Tongue (tissue), 2 donors: ENCODE data around the gene ACSL1. TPM values are rescaled to one million over a fixed set of nuclear protein-coding genes. Genes with fewer than 3 reads are reported as not detected.
A peak's percentile ranks its signal among the peaks of the same experiment; 100 is the strongest.
"Not testable (repeated sequence)": the region's sequence is repeated elsewhere in the genome, so short reads cannot be mapped to it uniquely, and the experiment has no call there.

Experiments
- DNase-seq: peaks from one replicate; pipeline ENCODE4 v3.0.0-alpha.2; 2015
- total RNA-seq: library from RNA; depleted of rRNA; stranded (reverse); fragments of >200 nt; gene quantifications from one replicate; pipeline ENCODE4 v1.2.3, GENCODE V29; 2014

Gene ACSL1
- total RNA-seq, 1 donor from 2014 or later = 78.9 TPM

DNA sequence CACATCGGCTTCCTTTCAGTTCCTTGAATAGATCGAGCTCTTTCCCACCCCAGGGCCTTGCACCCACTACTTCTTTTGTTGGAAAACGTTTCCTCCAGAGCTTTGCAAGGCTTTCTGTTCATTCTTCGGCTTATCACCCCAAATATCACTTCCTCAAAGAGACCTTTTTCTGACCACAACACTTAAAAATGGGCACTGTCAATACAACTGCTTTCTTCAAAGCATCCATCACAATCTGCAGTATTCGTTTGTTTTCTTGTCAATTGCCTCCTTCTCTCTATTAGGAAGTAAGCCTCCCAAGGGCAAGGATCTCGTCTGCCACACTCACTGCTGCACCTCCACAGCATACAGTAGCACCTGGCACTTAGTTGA lies 74.2 kb downstream of the ACSL1 start:
- DNase-seq = no peak

DNA sequence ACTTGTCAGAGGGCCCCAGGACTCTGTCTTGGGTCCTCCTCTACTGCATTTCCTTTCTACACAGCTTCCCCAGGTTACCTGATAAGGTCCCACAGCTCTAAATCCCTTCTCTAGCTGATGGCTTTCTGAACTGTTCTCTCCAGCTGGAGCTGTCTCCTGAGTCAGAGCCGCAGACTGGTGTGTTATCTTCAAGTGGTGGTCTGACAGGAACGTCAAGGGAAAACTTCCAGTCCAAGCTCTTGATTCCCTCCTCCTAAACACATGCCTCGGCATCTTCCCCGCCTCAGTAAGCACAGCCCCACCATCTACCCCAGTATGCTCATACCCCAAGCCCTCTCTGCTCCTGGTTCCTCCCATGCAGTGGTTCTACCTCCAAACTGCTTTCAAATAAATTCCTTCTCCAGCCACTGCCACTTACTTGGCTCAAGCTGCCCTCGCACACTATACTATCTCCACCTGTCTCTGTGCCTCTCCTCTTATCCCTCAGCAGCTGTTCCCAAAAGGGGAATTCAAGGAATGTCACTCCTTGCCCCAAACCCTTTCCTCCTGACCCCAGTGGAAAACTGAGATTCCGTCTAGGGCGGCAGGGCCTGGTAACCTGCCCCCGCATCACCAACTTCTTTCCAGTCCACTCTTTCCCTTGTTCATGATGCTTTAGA lies 74.7 kb downstream of the ACSL1 start:
- DNase-seq = peak; percentile 64

DNA sequence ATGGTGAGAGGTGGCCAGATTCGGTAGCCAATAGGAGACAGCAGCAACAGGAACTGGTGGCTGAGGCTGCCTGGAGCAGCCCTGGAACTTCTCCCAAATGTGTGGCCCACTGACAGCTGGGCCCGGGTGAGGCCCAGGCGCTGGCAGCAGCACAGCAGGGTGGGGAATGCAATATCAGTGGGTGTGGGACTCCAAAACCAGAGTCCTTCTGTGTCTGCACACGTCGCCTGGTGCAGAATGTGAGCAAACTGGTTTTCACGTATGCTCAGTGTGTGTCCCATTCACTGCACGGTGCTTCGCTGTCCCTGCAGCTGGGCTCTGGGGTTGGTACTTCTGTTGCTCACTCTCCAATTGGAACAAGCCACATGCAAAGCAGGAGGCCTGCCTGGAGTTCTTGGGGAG lies 77.5 kb downstream of the ACSL1 start:
- DNase-seq = peak; percentile 93

DNA sequence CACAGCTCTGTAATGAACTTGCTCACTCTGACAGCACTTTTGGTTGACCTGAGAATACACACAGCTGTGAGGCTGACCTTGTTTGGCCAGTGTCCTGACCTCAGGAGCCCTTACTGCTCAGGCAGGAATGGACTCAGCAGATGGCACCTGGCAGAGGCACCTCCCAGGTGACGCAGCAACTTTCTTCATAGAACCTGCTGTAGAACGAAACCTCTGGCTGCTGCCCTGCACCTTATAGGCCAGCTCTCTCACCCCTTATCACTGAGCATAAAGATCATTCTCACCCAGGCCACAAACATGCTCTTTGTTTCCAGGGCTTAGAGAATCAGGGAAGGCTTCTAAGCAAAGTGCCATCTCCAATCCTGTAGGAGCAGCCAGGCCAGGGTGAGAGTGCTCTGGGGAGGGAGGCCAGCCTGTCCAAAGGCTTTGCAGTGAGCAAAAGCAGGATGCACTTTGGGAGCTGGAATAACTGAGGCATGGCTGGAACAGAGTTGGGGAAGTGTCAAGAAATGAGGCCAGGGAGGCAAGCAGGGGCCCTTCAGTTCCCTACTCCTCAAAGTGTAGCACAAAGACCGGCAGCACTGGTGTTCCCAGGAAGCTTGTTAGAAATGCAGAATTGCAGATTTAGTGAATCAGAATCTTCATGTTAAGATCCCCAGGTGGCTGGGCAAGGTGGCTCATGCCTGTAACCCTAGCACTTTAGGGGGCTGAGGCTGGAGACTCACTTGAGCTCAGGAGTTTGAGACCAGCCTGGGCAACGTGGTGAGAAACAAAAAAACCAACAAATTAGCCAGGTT lies 78.5 kb downstream of the ACSL1 start:
- no peak for DNase-seq

DNA sequence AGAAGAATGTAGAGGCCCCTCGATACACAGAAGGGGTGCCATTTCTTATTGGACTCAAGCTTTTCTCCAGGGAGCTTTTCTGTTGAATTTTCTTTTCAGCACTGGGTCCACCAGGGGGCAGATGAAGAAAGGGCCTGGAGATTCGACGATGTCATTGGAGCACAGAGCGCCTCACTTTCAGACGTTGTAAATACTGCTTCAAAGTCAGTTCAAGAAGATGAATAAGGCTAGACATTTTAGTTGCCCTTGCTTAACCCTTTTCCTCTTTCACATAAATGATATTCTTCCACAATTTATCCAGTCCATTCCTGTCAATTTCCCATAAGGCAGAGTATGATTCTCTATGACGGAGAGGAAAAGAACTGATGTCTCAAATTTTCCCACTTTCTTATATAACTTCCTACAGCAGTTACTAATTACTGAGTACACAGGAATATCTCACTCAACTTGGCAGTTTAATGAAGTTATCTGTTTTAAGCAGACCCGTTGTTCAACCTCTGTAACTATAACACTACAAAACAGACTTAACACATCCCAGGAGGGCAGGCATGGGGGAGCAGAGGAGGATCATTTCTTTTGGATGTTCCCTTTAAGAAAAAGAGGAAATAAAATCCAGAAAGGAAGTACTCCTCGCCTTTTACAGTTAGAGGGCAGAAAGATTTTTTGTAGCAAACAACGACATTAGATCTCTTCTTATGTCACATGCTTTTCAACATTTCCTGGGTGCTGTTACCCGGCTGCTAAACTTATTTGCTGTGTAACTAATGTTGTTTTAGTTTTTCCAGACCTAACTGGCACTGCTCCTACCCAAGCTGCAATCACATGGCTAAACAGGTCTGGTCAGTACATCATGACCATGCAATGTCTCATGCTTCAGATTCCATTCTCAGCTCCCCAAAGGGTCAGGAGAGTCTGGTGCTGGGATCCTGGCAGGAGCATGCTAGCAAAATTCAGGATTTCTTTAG lies 79.7 kb downstream of the ACSL1 start:
- DNase-seq = peak; percentile 91

DNA sequence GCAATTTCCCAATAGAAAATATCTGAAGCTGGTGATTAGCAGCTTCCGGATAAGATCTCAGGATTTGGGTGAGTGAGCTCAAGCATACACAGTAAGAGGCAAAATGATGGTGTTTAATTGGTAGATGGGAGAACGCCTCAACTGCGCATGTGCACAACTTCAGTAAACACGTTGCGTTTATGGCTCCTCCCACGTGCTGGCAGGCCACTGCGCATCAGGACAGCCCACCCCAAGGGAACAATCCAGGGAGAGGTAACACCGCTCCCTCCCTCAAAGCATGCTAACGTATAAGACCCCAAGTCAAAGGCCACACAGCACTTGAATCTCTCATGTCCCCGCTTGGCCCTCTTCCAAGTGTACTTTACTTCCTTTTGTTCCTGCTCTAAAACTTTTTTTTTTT lies 81.5 kb downstream of the ACSL1 start:
- no peak for DNase-seq

DNA sequence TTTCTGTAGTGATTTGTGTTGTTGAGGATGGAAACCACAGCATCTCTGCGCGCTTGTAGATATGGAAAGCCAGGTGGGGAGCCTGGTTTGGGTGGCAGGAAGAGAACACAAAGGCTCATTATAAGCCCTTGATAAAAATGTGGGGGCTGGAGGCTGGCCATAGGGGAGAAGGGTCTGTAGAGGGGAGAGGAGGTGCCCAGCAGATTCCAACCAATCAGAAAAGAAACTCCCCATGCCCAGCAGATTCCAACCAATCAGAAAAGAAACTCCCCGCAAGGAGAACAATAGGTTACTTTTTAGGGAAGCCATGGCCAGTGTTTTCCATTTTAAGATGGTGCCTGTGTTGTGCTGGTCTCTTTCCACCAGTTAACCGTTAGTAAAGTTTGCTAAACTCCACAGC lies 82.1 kb downstream of the ACSL1 start:
- DNase-seq = no peak

DNA sequence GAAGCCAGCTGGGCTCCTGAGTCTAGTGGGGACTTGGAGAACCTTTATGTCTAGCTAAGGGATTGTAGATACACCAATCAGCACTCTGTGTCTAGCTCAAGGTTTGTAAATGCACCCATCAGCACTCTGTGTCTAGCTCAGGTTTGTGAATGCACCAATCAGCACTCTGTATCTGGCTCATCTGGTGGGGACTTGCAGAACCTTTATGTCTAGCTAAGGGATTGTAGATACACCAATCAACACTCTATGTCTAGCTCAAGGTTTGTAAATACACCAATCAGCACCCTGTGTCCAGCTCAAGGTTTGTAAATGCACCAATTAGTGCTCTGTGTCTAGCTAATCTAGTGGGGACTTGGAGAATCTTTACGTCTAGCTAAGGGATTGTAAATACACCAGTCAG lies 84.1 kb downstream of the ACSL1 start:
- DNase-seq = not testable (repeated sequence)

DNA sequence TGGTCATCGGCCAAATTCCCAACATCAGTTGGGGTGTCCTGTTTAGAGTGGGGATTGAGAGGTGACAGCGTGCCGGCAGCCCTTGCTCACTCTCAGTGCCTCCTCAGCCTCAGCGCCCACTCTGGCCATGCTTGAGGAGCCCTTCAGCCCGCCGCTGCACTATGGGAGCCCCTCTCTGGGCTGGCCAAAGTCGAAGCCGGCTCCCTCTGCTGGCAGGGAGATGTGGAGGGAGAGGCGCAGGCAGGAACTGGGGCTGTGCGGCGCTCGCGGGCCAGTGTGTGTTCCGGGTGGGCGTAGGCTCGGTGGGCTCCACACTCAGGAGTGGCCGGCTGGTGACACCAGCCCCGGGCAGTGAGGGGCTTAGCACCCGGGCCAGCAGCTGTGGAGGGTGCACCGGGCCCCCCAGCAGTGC lies 84.8 kb downstream of the ACSL1 start:
- DNase-seq = no peak

DNA sequence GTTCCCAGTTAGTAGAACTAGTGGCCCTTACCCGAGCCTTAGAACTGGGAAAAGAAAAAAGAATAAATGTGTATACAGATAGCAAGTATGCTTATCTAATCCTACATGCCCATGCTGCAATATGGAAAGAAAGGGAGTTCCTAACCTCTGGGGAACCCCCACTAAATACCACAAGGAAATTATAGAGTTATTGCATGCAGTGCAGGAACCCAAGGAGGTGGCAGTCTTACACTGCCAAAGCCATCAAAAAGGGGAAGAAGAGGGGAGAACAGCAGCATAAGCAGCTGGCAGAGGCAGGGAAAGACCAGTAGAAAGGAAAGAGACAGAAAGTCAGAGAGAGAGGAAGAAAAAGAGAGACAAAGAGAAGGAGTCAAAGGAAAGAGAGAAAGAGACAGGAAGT lies 86.2 kb downstream of the ACSL1 start:
- not testable (repeated sequence) for DNase-seq

DNA sequence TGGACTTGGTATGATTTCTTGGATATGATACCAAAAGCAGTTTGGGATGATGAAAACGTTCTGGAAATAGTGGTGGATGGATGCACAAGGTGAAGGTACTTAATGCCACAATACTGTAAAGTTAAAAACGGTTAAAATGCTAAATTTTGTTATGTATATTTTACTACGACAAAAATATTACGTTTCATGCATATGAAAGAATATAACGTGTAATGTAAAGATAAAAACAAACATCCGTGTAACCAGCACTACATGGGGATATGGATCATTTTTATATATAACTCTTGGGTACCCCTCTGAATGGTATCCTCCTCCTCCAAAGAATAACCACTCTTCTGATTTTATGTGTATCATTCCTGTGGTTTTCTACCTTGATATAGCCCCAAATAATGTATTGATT lies 91.0 kb downstream of the ACSL1 start:
- no peak for DNase-seq

DNA sequence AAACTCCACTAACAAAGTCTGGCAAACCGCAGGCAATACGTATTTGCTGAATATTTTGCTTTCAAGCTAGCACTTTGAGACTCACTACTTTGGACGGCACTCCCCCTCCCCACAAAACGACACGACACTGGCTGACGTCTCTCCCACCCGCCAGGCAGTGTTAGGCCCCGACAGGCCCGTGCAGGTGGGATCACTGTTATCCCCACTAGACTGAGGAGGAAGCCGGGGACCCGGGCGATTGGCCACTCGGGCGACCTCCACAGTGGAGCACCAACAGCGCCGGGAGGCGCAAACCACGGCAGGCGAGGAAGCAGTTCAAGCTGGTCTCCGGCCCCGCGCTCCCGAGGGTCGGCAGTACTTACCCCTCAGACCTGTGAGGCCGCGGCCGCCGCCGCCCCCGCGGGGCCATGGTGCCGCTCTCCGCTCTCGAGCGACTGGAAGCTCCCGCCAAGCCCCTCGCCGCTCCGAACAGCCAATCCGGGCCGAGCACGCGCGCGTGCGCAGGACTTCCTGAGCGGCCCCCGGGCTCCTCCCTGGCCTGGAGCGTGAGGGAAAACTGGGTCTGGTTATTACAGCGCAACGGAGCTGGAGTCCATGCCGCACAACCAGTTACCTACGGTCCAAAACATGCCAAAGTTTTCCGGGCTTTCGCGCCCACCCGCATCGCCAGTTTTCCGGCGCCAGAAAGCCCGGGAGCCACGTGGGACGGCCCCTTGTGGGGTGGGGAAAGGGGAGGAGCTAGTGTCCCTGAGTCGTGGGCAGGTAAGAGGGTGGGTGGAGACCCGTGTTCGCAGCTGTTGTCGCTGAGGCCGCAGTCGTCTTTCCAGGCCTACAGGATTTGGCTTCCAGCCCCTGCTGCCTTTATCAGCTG lies 91.9 kb downstream of the ACSL1 start, which contains the start of gene CENPU:
Gene CENPU (minus strand): TSS at position 443 of the 871 bp plus-strand sequence. CDS start 34 bp downstream, at position 409.
- DNase-seq = peak; percentile 100

DNA sequence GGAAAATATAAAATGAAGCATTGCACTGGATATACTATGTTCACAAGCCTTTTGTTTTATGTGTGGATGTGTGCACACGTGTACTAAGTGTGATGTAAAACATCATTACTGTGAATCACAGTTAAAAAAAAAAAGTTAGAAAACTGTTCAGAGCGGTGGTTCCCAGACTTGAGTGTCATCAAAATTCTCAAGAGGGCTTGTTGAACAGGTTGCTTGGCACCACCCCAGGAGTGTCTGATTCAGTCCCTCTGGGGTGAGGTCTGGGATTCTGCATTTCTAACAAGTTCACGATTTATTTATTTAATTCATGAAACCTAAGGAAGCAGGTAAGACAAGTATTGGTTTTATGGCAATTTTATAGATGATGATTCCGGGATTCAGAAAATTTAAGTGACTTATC lies 93.6 kb downstream of the ACSL1 start:
- no peak for DNase-seq

DNA sequence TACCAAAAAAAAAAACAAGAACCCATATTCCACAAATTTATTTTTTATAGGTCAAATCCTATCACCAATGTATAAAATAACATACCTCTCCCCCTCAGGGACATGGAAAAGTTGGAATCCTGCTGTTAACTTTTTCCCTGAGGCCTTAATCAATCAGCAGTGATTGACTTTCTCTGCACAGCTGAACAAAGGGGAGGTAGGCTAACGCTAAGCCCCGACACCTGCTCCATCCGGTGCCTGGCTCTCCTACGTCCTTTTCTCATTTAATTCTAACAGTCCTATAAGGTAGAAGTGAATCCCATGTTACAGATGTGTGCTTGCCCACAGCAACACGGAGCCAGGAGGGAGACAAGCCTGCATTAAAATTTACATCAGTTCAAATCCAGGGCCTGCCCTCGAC lies 94.7 kb downstream of the ACSL1 start:
- DNase-seq = no peak

DNA sequence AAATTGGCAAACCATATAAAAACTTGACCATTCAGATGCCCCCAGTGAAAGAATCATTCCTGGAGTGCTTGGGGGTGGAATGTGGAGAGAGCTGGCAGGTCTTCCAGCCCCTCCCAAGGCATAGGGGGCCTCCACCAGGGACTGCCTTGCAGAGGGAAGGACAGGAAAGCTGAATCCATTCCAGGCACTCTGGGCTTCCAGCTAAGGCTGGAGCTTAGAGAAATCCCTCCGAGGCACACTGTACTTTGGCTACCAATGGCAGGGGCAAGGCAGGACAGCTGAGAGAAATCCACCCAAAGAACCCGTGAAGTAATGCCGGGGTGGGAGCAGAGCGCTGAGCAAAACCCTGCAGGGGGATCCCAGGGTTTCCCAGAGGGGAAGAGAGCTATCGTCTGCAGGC lies 95.8 kb downstream of the ACSL1 start:
- DNase-seq = peak; percentile 46

DNA sequence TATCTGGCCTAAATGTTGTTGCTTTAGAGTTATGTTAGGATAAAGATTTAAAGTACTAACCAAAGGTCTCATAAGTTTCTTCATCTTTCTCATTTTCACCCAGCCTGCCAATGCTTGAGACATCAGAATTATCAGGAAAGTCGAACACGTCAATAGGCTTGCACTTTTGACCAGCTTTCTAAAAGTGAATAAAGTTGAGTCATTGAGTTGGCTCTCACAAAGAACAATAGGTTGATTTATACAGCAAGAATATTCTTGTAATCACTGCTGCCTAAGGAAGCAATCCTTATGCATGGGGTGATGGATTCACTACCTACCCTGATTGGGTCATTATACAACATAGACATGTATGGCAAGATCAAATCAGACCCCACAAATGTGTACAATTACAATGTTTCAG lies 96.9 kb downstream of the ACSL1 start:
- DNase-seq = no peak

DNA sequence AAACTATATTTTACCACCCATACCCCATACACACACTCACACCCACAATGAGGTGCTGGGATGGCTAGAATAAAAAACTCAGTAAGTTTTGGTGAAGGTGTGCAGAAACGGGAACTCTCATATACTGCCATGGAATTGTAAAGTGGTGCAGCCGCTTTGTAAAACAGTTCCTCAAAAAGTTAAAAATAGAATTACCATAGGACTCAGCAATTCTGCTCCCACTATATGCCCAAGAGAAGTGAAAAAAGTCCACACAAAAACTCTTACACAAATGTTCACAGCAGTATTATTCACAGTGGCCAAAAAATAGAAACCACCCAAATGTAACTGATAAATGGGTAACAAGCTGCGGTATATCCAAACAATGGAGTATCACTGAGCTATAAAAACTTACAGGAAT lies 98.3 kb downstream of the ACSL1 start:
- no peak for DNase-seq

DNA sequence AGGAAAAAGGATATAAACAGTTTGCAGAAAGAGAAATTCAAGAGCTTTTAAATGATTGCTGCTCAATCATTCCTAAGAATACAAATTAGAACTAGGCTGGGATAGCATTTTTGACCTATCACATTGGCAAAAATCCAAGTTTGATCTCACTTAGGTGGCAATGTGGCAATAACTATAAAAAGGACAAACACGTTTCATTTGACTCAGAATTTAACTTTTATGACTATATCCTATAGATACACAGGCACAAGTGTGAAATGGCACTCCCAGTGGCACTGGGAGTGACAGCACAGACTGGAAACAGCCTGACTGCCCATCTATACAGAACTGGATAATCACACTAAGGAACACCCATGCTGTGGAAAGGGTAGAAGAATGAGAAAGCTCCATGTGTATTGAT lies 103.0 kb downstream of the ACSL1 start:
- DNase-seq = no peak

DNA sequence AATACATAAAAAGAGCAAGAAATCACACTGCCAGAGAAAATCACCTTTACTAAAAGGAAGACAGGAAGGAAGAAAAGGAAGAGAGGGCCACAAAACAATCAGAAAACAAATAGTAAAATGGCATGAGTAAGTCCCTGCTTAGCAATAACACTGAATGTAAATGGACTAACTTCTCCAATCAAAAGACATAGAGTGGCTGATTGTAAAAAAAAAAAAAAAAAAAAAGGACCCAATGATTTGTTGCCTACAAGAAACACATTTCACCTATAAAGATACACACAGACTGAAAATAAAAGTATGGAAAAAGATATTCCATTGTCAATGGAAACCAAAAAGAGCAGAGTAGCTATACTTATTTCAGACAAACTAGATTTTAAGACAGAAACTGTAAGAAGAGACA lies 104.5 kb downstream of the ACSL1 start:
- no peak for DNase-seq

DNA sequence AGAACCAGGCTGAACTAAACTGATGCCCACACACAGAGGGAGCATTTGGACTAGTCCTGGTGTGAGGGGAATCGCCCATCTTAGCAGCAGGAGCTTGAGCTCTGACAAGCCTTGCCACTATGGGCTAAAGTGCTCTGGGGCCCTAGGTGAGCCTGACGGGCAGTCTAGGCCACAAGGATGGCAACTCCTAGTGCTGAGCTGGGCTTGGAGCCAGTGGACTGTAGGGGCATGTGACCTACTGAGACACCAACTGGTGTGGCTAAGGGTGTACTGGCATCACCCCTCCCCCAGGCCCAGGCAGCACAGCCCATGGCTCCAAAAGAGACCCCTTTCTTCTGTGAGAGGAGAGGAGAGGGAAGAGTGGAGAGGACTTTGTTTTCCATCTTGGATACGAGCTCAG lies 106.4 kb downstream of the ACSL1 start:
- DNase-seq = no peak

DNA sequence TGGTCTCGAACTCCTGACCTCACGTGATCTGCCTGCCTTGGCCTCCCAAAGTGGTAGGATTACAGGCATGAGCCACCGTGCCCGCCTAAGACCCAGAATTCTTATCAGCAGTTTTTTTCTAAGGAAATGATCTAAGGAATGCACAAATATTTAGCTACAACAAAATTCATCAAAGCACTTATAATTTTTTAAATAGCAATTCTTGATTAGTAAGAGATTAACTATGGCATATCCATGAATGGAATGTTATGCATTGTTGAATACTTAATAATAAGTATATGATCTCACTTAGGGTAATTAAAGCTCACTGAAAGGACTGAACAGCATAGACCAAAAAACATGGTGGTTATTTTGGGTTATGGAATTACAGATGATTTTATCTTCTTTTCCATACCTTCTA lies 110.2 kb downstream of the ACSL1 start:
- no peak for DNase-seq

DNA sequence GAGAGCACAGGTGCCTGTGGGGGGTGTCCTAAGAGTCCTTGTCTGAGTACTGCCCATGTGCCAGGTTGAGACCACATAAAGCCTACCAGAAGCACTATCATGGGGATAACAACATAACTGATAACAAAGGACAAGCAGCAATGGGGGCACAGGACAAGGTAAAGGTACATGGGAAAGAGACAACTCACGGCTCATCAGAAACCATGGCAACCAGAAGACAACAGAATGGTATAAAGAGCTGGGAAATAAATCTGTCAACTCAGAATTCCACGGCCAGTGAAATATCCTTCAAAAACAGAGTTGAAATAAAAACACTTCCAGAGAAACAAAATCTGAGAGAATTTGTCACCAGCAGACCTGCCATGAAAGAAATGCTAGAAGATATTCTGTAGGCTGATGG lies 111.9 kb downstream of the ACSL1 start:
- DNase-seq = no peak
